NCI-H2107 treated with DMSO at 0.1 percent for 48 hours (cell line): ENCODE results near the gene THSD7A.

Experiments
- DNase-seq: peaks from one replicate; lab custom pipeline; 2025; ENCODE audit not compliant: unreplicated experiment; lab: John Stamatoyannopoulos, UW

The THSD7A gene

GRCh38 chr7:11751315-11751714 is 80.7 kb downstream of the THSD7A start:
- no peak for DNase-seq

- no peak for DNase-seq
Observed at GRCh38 chr7:11750191-11750590, 81.8 kb downstream of the THSD7A start.

- peak; percentile 58 for DNase-seq
Observed at GRCh38 chr7:11749629-11750028, 82.4 kb downstream of the THSD7A start.

- DNase-seq, result no peak
Observed at GRCh38 chr7:11748884-11749283, 83.1 kb downstream of the THSD7A start.

- DNase-seq, result no peak
Observed at GRCh38 chr7:11747715-11748485, 84.1 kb downstream of the THSD7A start.

GRCh38 chr7:11746591-11746990 is 85.4 kb downstream of the THSD7A start:
- no peak for DNase-seq

- DNase-seq, result no peak
Observed at GRCh38 chr7:11743548-11743947, 88.5 kb downstream of the THSD7A start.

- DNase-seq, result no peak
Observed at GRCh38 chr7:11743016-11743415, 89.0 kb downstream of the THSD7A start.

- no peak for DNase-seq
Observed at GRCh38 chr7:11742496-11742895, 89.5 kb downstream of the THSD7A start.

- no peak for DNase-seq
Observed at GRCh38 chr7:11737723-11738122, 94.3 kb downstream of the THSD7A start.

- DNase-seq, result no peak
Observed at GRCh38 chr7:11732207-11732606, 99.8 kb downstream of the THSD7A start.

- DNase-seq, result no peak
Observed at GRCh38 chr7:11730725-11731124, 101.3 kb downstream of the THSD7A start.

- no peak for DNase-seq
Observed at GRCh38 chr7:11727864-11728263, 104.1 kb downstream of the THSD7A start.

- no peak for DNase-seq
Observed at GRCh38 chr7:11726794-11727155, 105.2 kb downstream of the THSD7A start.

- DNase-seq, result no peak
Observed at GRCh38 chr7:11726001-11726793, 105.8 kb downstream of the THSD7A start.

GRCh38 chr7:11716185-11716584 is 115.8 kb downstream of the THSD7A start:
- DNase-seq, result peak; percentile 41

GRCh38 chr7:11714676-11715075 is 117.3 kb downstream of the THSD7A start:
- no peak for DNase-seq

- no peak for DNase-seq
Observed at GRCh38 chr7:11714205-11714604, 117.8 kb downstream of the THSD7A start.

GRCh38 chr7:11713352-11713751 is 118.6 kb downstream of the THSD7A start:
- DNase-seq, result no peak

GRCh38 chr7:11710377-11710776 is 121.6 kb downstream of the THSD7A start:
- no peak for DNase-seq

- no peak for DNase-seq
Observed at GRCh38 chr7:11709196-11709595, 122.8 kb downstream of the THSD7A start.

- no peak for DNase-seq
Observed at GRCh38 chr7:11707606-11708193, 124.3 kb downstream of the THSD7A start.
